Measurements from ENCODE around the gene PTPRR. TPM values are rescaled to one million over a fixed set of nuclear protein-coding genes. Genes with fewer than 3 reads are reported as not detected.
A peak's percentile ranks its signal among the peaks of the same experiment; 100 is the strongest.

PTPRR gene
- polyA plus RNA-seq, 2 of the 4 experiments (the other 2 are of a cell fraction): 0.13 to 0.15 TPM

DNA sequence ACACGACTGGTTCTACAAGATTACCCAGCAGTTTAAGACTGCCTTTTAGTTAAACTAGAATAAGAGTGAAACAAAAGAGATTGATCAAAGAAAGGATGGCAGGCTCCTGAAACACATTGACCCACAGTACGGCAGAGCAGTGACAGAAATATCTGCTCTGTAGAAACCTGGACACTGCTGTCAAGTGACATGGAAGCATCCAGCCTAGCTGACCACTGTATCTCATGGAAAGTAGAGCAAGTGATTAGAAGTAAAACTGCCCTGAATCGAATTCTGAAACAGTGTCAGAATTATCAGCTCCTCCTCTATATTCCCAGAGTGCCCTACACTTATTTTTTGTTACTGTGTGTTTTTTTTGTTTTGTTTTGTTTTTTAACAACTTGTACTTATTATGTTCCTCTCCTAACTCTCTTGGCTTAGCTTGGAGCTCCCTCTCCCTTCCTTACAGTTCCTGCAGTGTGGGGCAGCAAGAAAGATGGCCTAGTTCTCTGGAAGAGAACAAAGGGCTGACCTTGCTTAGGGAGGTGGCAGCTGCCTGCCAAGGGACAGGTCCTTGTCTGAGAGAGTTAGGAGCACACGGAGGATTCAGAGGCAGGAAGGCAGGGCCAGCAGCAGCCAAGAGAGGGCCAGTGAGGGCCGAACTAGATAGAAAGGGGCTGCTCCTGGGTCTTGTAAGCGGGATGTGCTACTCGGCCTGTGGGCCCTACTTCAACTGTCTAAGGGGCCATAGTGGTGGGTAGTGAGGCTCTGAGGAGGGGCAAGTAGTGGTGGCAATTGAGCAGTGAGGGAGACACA, 97.2 kb downstream of the PTPRR start:
- POLR2A ChIA-PET: no interaction called here
- no peaks in the 10 kb centered on the region for H3K9me3 ChIP-seq
- CTCF ChIA-PET: no interaction called here
- H3K4me1 ChIP-seq: no peaks in the 10 kb centered on the region
- 31% methylated on average over 7 of the region's 7 CpGs for WGBS (ENCODE audit: missing lambda C conversion rate)
- peak in 1 of 2 experiments; percentile 24; a peak in 1 of 6 replicates for ATAC-seq
- TF ChIP-seq RAD21 (conservative IDR thresholded peaks at IDR 0.05 in 1 of 2, IDR thresholded peaks at IDR 0.05 in 1 of 2) (0 out of 5 replicates have a peak, but pooled peaks of 1 of the 2 experiments have one; percentile 1), MAZ (IDR thresholded peaks at IDR 0.05; ENCODE audit: borderline replicate concordance, low read depth, low read length) (no peak)
- H3K4me2 ChIP-seq: no peak overlapping the region
- H3K4me3 ChIP-seq: no peak overlapping the region
- H3K27ac ChIP-seq: no peak overlapping the region
- FAIRE-seq: no peak
- no peak for DNase-seq (ENCODE audit: low read depth in 1 of 2, low spot score in 1 of 2)

DNA sequence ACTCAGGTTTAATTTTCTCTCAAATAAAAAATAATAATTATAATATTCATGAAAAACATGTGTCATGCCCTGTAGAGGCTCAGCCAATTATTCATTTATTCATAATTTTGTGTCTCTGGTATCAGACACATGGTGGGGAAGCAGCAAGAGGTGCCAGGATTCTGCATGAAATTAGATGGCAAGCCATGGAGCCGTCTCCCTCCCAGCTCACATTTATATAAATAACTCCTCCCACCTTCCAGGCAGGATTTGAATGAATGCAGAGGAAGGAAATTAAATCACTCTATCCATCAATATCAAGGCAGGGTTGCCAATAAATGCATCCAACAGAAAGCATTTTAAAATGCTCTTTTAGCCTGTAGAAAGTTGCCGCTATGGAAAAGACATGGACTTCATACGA, 98.1 kb downstream of the PTPRR start:
- no peak for ATAC-seq
- CTCF ChIA-PET: no interaction called here
- H3K4me3 ChIP-seq: no peak overlapping the region

DNA sequence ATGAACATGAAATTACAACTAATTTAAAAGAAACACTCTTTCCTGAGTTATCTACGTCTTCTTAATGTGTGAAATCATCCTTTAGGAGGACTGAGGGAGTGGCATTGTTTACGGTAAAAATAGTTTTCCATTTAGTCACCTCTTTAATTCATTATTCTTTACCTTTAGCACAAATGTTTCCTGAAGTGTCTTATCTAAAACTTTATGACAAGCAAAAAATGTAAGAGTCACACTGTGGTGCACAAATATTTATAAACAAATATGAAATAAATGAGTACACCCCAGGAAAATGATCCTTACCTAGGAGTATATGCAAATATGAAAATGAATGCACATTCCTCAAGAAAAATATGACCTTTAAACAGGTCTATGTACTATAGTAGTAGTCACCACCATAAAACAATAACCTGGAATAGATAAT, 104.6 kb downstream of the PTPRR start:
- DNase-seq (ENCODE audit: low read depth in 1 of 2, low spot score in 1 of 2) (peak in 1 of 2 experiments; percentile 4), ATAC-seq (no peak), FAIRE-seq (peak; percentile 56)
- 16% methylated on average over 2 of the region's 2 CpGs for WGBS (ENCODE audit: missing lambda C conversion rate)
- POLR2A ChIA-PET: no interaction called here
- H3K4me2 ChIP-seq: no peak overlapping the region
- no peaks in the 10 kb centered on the region; the same call in 2 of the 3 replicates for H3K9me3 ChIP-seq
- no peaks in the 10 kb centered on the region for H3K4me1 ChIP-seq
- TF ChIP-seq, protein P1, sequence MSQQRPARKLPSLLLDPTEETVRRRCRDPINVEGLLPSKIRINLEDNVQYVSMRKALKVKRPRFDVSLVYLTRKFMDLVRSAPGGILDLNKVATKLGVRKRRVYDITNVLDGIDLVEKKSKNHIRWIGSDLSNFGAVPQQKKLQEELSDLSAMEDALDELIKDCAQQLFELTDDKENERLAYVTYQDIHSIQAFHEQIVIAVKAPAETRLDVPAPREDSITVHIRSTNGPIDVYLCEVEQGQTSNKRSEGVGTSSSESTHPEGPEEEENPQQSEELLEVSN (IDR thresholded peaks at IDR 0.05; ENCODE audit: borderline replicate concordance, low read depth): no peak
- TF ChIP-seq NFE2L2 (conservative IDR thresholded peaks at IDR 0.05; ENCODE audit: low read length) (no peak), FOSL2 (IDR thresholded peaks at IDR 0.05) (no peak), FOSL2 (CRISPR knock-in tag; IDR thresholded peaks at IDR 0.05) (no peak), KDM5A (IDR thresholded peaks at IDR 0.05) (no peak), JUNB (IDR thresholded peaks at IDR 0.05) (no peak), TFCP2L1 (CRISPR knock-in tag; IDR thresholded peaks at IDR 0.05) (no peak), ZNF302 (CRISPR knock-in tag; IDR thresholded peaks at IDR 0.05) (no peak), CHD4 (IDR thresholded peaks at IDR 0.05; ENCODE audit: borderline replicate concordance) (no peak), POLR2A (IDR thresholded peaks at IDR 0.05; ENCODE audit: low read length) (no peak), EHF (CRISPR knock-in tag; IDR thresholded peaks at IDR 0.05) (no peak), SREBF2 (IDR thresholded peaks at IDR 0.05) (no peak), KDM1A (IDR thresholded peaks at IDR 0.05; ENCODE audit: low read depth) (no peak), NPAS2 (CRISPR knock-in tag; IDR thresholded peaks at IDR 0.05; ENCODE audit: borderline replicate concordance) (no peak)
- TF ChIP-seq, protein P2, sequence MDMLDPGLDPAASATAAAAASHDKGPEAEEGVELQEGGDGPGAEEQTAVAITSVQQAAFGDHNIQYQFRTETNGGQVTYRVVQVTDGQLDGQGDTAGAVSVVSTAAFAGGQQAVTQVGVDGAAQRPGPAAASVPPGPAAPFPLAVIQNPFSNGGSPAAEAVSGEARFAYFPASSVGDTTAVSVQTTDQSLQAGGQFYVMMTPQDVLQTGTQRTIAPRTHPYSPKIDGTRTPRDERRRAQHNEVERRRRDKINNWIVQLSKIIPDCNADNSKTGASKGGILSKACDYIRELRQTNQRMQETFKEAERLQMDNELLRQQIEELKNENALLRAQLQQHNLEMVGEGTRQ (IDR thresholded peaks at IDR 0.05): no peak
- no peak overlapping the region for H3K27ac ChIP-seq
- H3K4me3 ChIP-seq: no peak overlapping the region
- CTCF ChIA-PET: no interaction called here

More for the DNA sequence above, 98.1 kb downstream of the PTPRR start:
- POLR2A ChIA-PET: no interaction called here
- 54% methylated on average over 3 of the region's 3 CpGs for WGBS (ENCODE audit: missing lambda C conversion rate)
- H3K4me2 ChIP-seq: no peak overlapping the region
- no peak for DNase-seq (ENCODE audit: low read depth in 1 of 2, low spot score in 1 of 2)
- no peak overlapping the region for H3K27ac ChIP-seq
- TF ChIP-seq, protein P1 (IDR thresholded peaks at IDR 0.05; ENCODE audit: borderline replicate concordance, low read depth): no peak
- no peak for TF ChIP-seq ZSCAN20 (CRISPR knock-in tag; IDR thresholded peaks at IDR 0.05)
- no peak for TF ChIP-seq HEYL (CRISPR knock-in tag; IDR thresholded peaks at IDR 0.05)
- TF ChIP-seq RCOR1 (IDR thresholded peaks at IDR 0.05; ENCODE audit: low read depth, low read length): no peak
- TF ChIP-seq CBX8 (IDR thresholded peaks at IDR 0.05): no peak
- TF ChIP-seq BHLHE40 (IDR thresholded peaks at IDR 0.05; ENCODE audit: low read depth, low read length): no peak
- no peak for TF ChIP-seq MAFK (IDR thresholded peaks at IDR 0.05; ENCODE audit: partially characterized antibody)
- TF ChIP-seq HOXA7 (CRISPR knock-in tag; IDR thresholded peaks at IDR 0.05): no peak
- no peak for TF ChIP-seq EHF (CRISPR knock-in tag; IDR thresholded peaks at IDR 0.05)
- no peak for TF ChIP-seq POLR2AphosphoS2 (conservative IDR thresholded peaks at IDR 0.05; ENCODE audit: low read length)
- TF ChIP-seq, protein P3, sequence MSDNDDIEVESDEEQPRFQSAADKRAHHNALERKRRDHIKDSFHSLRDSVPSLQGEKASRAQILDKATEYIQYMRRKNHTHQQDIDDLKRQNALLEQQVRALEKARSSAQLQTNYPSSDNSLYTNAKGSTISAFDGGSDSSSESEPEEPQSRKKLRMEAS (IDR thresholded peaks at IDR 0.05): no peak
- no peak for TF ChIP-seq MYC (IDR thresholded peaks at IDR 0.05; ENCODE audit: borderline replicate concordance, low read length)
- no peak for TF ChIP-seq ESRRA (IDR thresholded peaks at IDR 0.05; ENCODE audit: borderline replicate concordance, low read length)
- no peaks in the 10 kb centered on the region for H3K4me1 ChIP-seq
- no peak for FAIRE-seq
- H3K9me3 ChIP-seq: no peaks in the 10 kb centered on the region
